ENCODE results near the gene NOVA2. TPM values are rescaled to one million over a fixed set of nuclear protein-coding genes. Genes with fewer than 3 reads are reported as not detected.
"Not testable (repeated sequence)": the region's sequence is repeated elsewhere in the genome, so short reads cannot be mapped to it uniquely, and the experiment has no call there.

Gene NOVA2
- total and polyA plus RNA-seq, 9 of the 15 experiments (the other 6 are each of a cell fraction or from before 2014, with no cell fraction given), result not detected

DNA sequence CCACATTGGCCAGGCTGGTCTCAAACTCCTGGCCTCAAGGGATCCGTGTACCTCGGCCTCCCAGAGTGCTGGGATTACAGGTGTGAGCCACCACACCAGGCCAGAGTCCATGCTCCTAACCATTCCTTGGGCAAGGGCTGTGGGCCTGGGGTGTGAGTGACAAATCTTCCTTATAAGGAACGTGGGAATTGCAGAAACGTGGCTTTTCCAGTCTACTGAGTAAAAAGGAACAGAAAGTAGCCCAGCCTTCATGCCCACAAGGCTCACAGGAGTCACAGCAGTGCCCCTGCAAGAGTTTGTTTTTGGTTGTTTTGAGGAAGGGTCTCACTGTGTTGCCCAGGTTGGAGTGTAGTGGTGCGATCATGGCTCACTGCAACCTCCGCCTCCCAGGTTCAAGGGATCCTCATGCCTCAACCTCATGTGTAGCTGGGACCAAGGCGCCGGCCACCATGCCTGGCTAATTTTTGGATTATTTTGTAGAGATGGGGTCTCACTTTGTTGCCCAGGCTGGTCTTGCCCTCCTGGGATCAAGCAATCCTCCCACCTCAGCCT lies 76.3 kb downstream of the NOVA2 start:
- in situ Hi-C loops (cut with MboI), result no loop called here
- POLR2A ChIA-PET, result no interaction called here
- CTCF ChIA-PET (ENCODE audit: low intra/inter-chr PET ratio), result no interaction called here
- no peaks in the 10 kb centered on the region for H4K20me1 ChIP-seq (replicated peaks; ENCODE audit: control insufficient read depth, insufficient read depth, low read length)
- peaks cover 6 to 18% of the 10 kb centered on the region in 2 experiments; a peak in 4 of 5 replicates for H3K4me1 ChIP-seq (replicated peaks in 1 of 2; ENCODE audit: control insufficient read depth in 2 of 2, insufficient read depth in 2 of 2, low read length in 2 of 2)
- no peak overlapping the region for H2AFZ ChIP-seq (ENCODE audit: low read depth, low read length)
- no peaks in the 10 kb centered on the region for H3K9me1 ChIP-seq (ENCODE audit: control insufficient read depth, insufficient read depth, low read length)
- no peak for TF ChIP-seq GATAD2A (IDR thresholded peaks at IDR 0.05)
- no peak for TF ChIP-seq FOXJ2 (tag; IDR thresholded peaks at IDR 0.05)
- peak; percentile 75 for TF ChIP-seq ZNF121 (CRISPR knock-in tag; conservative IDR thresholded peaks at IDR 0.05)
- no peak for TF ChIP-seq SUPT5H (IDR thresholded peaks at IDR 0.05)
- TF ChIP-seq PCBP2 (IDR thresholded peaks at IDR 0.05; ENCODE audit: low read depth, low read length, poor library complexity, severe bottlenecking), result no peak
- no peak for TF ChIP-seq BACH1 (tag; IDR thresholded peaks at IDR 0.05)
- H3K9me3 ChIP-seq (replicated peaks; ENCODE audit: control insufficient read depth, insufficient read depth, low read depth, low read length), result no peaks in the 10 kb centered on the region
- no peak overlapping the region for H3K9ac ChIP-seq (ENCODE audit: insufficient read depth in 1 of 2, low read depth in 2 of 2, low read length in 2 of 2)
- no peak overlapping the region for H3K4me2 ChIP-seq (ENCODE audit: insufficient read depth, low read length)
- DNase-seq (ENCODE audit: extremely low read depth in 1 of 4, low spot score in 3 of 4), result no peak
- no peak overlapping the region for H3K4me3 ChIP-seq
- peaks cover 35% of the 10 kb centered on the region for H3K36me3 ChIP-seq (ENCODE audit: control insufficient read depth, insufficient read depth, low read length)
- 83% methylated on average over 8 of the region's 8 CpGs for WGBS (ENCODE audit: insufficient coverage, low coverage, missing lambda C conversion rate)
- no peak for ATAC-seq
- intact Hi-C loops (cut with micrococcal nuclease), result no loop called here
- H3K27me3 ChIP-seq (ENCODE audit: control insufficient read depth in 2 of 2, insufficient read depth in 2 of 2, low read length in 2 of 2), result no peaks in the 10 kb centered on the region
- peaks cover 20% of the 10 kb centered on the region for H3K79me2 ChIP-seq (ENCODE audit: control insufficient read depth, insufficient read depth, low read length)
- no peak for FAIRE-seq
- no peak overlapping the region for H3K27ac ChIP-seq (ENCODE audit: extremely low read depth, low read depth, low read length)
- no TSS peak for BruUV-seq (replicated peaks)

DNA sequence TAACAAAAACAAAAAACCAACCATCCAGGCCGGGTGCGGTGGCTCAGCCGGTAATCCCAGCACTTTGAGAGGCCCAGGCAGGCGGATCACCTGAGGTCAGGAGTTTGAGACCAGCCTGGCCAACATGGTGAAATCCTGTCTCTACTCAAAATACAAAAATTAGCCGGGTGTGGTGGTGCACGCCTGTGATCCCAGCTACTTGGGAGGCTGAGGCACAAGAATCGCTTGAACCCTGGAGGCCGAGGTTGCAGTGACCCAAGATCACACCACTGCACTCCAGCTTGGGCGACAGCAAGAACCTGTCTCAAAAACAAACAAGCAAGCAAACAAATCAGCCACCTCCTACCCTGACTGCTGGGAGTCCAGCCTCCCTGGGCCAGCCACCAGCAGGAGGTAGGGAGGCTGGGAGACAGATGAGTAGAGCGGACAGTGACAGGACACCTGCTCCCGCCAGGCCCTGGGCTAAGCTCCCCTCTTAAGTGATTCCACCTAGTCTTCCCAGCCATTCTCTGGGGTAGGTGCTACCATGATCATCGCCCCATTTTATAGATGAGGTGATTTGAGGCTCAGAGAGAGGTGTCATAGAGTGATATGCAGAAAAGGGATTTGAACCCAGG lies 77.6 kb downstream of the NOVA2 start:
- CTCF ChIA-PET (ENCODE audit: low intra/inter-chr PET ratio); BruUV-seq (replicated peaks); FAIRE-seq; H2AFZ ChIP-seq (ENCODE audit: low read depth, low read length); H3K9me3 ChIP-seq (replicated peaks; ENCODE audit: control insufficient read depth, insufficient read depth, low read depth, low read length); DNase-seq (ENCODE audit: extremely low read depth in 1 of 4, low spot score in 3 of 4); H3K27me3 ChIP-seq (ENCODE audit: control insufficient read depth in 2 of 2, insufficient read depth in 2 of 2, low read length in 2 of 2); ATAC-seq; H3K4me2 ChIP-seq (ENCODE audit: insufficient read depth, low read length); POLR2A ChIA-PET; in situ Hi-C loops (cut with MboI); H4K20me1 ChIP-seq (replicated peaks; ENCODE audit: control insufficient read depth, insufficient read depth, low read length); H3K27ac ChIP-seq (ENCODE audit: extremely low read depth, low read depth, low read length); H3K9ac ChIP-seq (ENCODE audit: insufficient read depth in 1 of 2, low read depth in 2 of 2, low read length in 2 of 2); H3K4me1 ChIP-seq (replicated peaks in 1 of 2; ENCODE audit: control insufficient read depth in 2 of 2, insufficient read depth in 2 of 2, low read length in 2 of 2); H3K4me3 ChIP-seq; intact Hi-C loops (cut with micrococcal nuclease); H3K79me2 ChIP-seq (ENCODE audit: control insufficient read depth, insufficient read depth, low read length); H3K9me1 ChIP-seq (ENCODE audit: control insufficient read depth, insufficient read depth, low read length): not testable (repeated sequence)
- peaks cover 35% of the 10 kb centered on the region for H3K36me3 ChIP-seq (ENCODE audit: control insufficient read depth, insufficient read depth, low read length)
- WGBS (ENCODE audit: insufficient coverage, low coverage, missing lambda C conversion rate), result 90% methylated on average over 12 of the region's 12 CpGs
